ENCODE data around the gene CACNA2D3. TPM values are rescaled to one million over a fixed set of nuclear protein-coding genes. Genes with fewer than 3 reads are reported as not detected.

Gene CACNA2D3
- total and polyA plus RNA-seq, 7 donors: 2.7 to 13.5 (median 9.0) TPM

DNA sequence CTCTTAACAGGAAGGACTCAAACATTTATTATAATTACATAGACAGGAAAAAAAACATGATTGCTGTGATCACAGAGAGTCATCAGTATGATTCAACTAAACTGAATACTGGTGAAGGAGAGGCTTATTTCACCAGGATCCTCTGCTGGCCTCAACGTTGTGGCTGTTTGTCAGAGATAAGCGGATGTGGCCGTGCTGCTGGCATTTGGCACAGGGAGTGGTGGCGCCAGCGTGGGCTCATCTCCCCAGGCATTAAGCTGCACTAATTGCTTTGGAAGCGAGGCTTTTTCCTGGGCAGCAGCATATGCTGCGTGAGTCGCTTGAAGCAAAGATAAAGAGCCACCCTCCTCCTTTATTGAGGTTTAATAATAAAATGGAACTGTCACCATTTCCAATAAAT lies 498.8 kb downstream of the CACNA2D3 start:
- ATAC-seq (no peak), DNase-seq (no peak)
- no peaks in the 10 kb centered on the region for H3K9me3 ChIP-seq
- 63 to 75% (median 64%) methylated on average over 8 of the region's 8 CpGs for WGBS, 3 donors
- no peak overlapping the region for H3K27ac ChIP-seq
- TF ChIP-seq, protein P1, sequence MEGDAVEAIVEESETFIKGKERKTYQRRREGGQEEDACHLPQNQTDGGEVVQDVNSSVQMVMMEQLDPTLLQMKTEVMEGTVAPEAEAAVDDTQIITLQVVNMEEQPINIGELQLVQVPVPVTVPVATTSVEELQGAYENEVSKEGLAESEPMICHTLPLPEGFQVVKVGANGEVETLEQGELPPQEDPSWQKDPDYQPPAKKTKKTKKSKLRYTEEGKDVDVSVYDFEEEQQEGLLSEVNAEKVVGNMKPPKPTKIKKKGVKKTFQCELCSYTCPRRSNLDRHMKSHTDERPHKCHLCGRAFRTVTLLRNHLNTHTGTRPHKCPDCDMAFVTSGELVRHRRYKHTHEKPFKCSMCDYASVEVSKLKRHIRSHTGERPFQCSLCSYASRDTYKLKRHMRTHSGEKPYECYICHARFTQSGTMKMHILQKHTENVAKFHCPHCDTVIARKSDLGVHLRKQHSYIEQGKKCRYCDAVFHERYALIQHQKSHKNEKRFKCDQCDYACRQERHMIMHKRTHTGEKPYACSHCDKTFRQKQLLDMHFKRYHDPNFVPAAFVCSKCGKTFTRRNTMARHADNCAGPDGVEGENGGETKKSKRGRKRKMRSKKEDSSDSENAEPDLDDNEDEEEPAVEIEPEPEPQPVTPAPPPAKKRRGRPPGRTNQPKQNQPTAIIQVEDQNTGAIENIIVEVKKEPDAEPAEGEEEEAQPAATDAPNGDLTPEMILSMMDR (IDR thresholded peaks at IDR 0.05): no peak
- no peaks in the 10 kb centered on the region for H3K4me1 ChIP-seq
- H3K36me3 ChIP-seq (ENCODE audit: insufficient read depth in 1 of 2, low read depth in 1 of 2): no peaks in the 10 kb centered on the region
- intact Hi-C loops (cut with DNase I): no loop called here
- peaks cover 0 to 2% (median 0%) of the 10 kb centered on the region in 3 donors for H3K27me3 ChIP-seq (ENCODE audit: insufficient read depth in 3 of 3, low read length in 2 of 3)
- H3K4me3 ChIP-seq: no peak overlapping the region

DNA sequence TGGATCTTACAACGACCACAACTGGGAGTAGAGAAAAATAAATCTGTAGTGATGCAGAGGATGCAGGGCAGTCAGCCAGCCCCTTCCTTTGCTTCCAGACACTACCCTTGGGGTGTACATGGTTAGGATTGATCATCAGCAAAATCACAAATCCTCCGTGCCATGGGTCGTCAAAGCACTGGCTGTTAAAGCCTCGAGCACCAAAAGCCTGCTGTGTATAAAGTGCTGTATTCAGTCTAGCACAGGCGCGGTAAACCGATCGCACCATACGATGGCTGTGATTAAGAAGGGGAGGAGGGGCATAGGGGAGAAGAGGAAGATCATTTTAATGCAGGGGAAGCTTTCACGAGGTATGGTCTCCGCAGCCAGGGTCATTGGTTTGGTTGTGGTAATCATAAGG lies 500.3 kb downstream of the CACNA2D3 start:
- Histone ChIP-seq H3K27ac (no peak overlapping the region), H3K27me3 (ENCODE audit: insufficient read depth in 3 of 3, low read length in 2 of 3) (peaks cover 0 to 2% (median 0%) of the 10 kb centered on the region in 3 donors), H3K9me3 (no peaks in the 10 kb centered on the region), H3K36me3 (ENCODE audit: insufficient read depth in 1 of 2, low read depth in 1 of 2) (no peaks in the 10 kb centered on the region), H3K4me3 (no peak overlapping the region), H3K4me1 (no peaks in the 10 kb centered on the region)
- ATAC-seq (no peak), DNase-seq (no peak)
- TF ChIP-seq, protein P1 (IDR thresholded peaks at IDR 0.05): no peak
- intact Hi-C loops (cut with DNase I): no loop called here
- WGBS, 3 donors: 87 to 90% (median 88%) methylated on average over 11 of the region's 11 CpGs

DNA sequence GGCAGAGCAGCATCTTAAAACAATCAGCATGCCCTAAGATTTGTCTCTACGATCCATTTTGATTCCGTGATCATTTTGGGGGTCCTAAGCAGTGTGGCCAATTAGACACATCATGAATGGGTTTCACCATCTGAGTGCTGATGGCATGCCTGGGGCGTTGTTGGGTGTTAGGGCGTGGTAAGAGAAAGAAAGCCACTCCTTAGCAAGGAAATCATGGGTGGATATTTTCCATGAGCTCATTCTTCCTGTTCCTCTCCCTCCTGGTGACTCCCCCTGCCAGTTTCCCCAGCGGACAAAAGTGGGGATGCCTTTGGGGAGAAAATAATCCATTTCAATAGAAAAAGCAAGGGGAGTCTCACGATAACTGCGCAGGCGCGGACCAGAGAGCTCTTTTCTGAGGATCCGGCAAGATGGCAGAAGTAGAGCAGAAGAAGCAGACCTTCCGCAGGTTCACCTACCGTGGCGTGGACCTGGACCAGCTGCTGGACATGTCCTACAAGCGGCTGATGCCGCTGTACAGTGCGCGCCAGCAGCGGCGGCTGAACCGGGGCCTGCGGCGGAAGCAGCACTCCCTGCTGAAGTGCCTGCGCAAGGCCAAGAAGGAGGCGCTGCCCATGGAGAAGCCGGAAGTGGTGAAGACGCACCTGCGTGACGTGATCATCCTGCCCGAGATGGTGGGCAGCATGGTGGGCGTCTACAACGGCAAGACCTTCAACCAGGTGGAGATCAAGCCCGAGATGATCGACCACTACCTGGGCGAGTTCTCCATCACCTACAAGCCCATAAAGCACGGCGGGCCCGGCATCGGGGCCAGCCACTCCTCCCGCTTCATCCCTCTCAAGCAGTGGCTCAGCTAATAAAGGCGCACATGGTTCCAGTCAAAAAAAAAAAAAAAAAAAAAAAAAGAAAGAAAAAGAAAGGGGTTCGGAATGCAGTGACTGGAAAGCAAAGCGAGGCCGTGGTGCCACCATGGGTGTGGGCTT lies 503.7 kb downstream of the CACNA2D3 start:
- H3K9me3 ChIP-seq: no peaks in the 10 kb centered on the region
- TF ChIP-seq, protein P1 (IDR thresholded peaks at IDR 0.05): no peak
- H3K27me3 ChIP-seq (ENCODE audit: insufficient read depth in 3 of 3, low read length in 2 of 3): peaks cover 0 to 2% (median 0%) of the 10 kb centered on the region in 3 donors
- no peaks in the 10 kb centered on the region for H3K36me3 ChIP-seq (ENCODE audit: insufficient read depth in 1 of 2, low read depth in 1 of 2)
- WGBS, 3 donors: 95% methylated on average over 42 to 43 of the region's 43 CpGs
- no peak overlapping the region for H3K27ac ChIP-seq
- DNase-seq (no peak), ATAC-seq (no peak)
- intact Hi-C loops (cut with DNase I): no loop called here
- no peak overlapping the region for H3K4me3 ChIP-seq
- H3K4me1 ChIP-seq: no peaks in the 10 kb centered on the region

DNA sequence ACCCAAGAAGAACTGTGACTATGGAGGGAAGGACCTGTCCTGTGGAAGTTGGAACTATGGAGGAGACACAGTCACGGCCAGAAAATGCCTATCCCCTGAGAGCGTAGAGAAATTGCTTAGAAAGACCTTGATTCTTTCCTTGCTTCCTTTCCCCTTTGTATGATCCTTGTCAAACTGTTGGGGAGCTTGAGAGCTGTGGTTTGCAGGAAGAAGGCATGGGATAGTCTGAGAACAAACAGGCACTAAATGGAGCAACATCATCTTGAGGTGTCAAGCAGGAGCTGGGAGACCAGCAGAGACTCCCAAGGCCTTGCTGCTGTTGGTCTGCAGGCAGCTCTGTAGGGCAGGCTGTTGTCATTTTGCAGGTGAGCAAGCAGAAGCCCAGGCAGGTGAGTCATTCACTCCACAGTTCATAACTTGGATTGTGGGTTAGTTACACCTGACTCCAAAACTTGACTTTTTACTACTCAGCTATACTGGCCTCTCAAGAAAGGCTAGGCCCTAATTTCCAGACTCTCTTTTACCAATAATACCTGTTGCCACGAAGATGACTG lies 506.6 kb downstream of the CACNA2D3 start:
- TF ChIP-seq, protein P1 (IDR thresholded peaks at IDR 0.05): no peak
- H3K27ac ChIP-seq: no peak overlapping the region
- ATAC-seq (no peak), DNase-seq (no peak)
- H3K27me3 ChIP-seq (ENCODE audit: insufficient read depth in 3 of 3, low read length in 2 of 3): no peaks in the 10 kb centered on the region
- WGBS, 3 donors: 90 to 92% (median 91%) methylated on average over 3 of the region's 3 CpGs
- H3K4me1 ChIP-seq: no peaks in the 10 kb centered on the region
- H3K9me3 ChIP-seq: no peaks in the 10 kb centered on the region
- no peaks in the 10 kb centered on the region for H3K36me3 ChIP-seq (ENCODE audit: insufficient read depth in 1 of 2, low read depth in 1 of 2)
- intact Hi-C loops (cut with DNase I): no loop called here
- no peak overlapping the region for H3K4me3 ChIP-seq

Measured in psoas muscle (tissue), 8 donors.